Cardiac fibroblast (primary cell): ENCODE measurements around the gene PIM3.
A peak's percentile ranks its signal among the peaks of the same experiment; 100 is the strongest.

ENCODE experiments used
- DNase-seq, 2 donors: peaks; one replicate each; pipeline versions ENCODE4 v3.0.0 to v3.0.0-alpha.2; 2010; ENCODE audit warnings: low read depth in 2 of 2
- H3K4me3 ChIP-seq, 2 donors: replicated peaks in 1 of 2; 1 replicate in 1 of 2; 2 replicates in 1 of 2; pipeline ENCODE4 v1.5.1; 2011; ENCODE audit warnings: low read depth in 2 of 2, low read length in 2 of 2, mild to moderate bottlenecking in 2 of 2, moderate library complexity in 1 of 2
- TF ChIP-seq, protein P1 (sequence below): IDR thresholded peaks from one replicate; pipeline ENCODE4 v1.5.1; 2011; ENCODE audit warnings: low read depth, mild to moderate bottlenecking, low read length, inconsistent platforms

Gene PIM3

GRCh38 chr22:49937758-49938564 is 22.6 kb upstream of the PIM3 start:
- peak in 1 of 2 donors; percentile 35 for DNase-seq
- H3K4me3 ChIP-seq, result no peak overlapping the region
- TF ChIP-seq, protein P1, sequence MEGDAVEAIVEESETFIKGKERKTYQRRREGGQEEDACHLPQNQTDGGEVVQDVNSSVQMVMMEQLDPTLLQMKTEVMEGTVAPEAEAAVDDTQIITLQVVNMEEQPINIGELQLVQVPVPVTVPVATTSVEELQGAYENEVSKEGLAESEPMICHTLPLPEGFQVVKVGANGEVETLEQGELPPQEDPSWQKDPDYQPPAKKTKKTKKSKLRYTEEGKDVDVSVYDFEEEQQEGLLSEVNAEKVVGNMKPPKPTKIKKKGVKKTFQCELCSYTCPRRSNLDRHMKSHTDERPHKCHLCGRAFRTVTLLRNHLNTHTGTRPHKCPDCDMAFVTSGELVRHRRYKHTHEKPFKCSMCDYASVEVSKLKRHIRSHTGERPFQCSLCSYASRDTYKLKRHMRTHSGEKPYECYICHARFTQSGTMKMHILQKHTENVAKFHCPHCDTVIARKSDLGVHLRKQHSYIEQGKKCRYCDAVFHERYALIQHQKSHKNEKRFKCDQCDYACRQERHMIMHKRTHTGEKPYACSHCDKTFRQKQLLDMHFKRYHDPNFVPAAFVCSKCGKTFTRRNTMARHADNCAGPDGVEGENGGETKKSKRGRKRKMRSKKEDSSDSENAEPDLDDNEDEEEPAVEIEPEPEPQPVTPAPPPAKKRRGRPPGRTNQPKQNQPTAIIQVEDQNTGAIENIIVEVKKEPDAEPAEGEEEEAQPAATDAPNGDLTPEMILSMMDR, result no peak

DNA sequence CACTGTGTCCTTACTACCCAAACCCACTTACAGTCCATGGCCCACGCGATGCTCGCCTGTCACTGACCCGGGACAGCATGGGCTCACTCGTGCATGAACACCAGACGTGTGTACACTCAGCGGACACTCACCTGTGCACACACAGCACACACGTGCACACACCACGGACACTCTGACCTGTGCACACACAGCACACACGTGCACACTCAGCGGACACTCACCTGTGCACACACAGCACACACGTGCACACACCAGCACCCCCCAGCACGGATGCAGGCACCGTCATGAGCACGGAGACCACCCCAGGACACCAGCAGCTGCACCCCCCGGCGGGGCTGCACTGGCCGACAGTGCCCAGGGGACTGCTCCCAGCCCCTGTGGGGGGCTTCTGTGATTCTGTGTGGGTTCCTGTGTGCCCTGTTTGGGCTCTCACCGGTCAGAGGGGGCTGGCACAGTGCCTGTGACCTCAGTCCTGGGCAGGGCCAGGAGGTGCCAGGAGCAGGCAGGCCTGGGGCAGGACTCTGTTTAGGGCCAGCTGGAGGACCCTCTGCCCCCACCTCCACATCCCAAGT is 21.9 kb upstream of the PIM3 start:
- H3K4me3 ChIP-seq, result no peak overlapping the region
- DNase-seq, result no peak
- TF ChIP-seq, protein P1, result no peak

DNA sequence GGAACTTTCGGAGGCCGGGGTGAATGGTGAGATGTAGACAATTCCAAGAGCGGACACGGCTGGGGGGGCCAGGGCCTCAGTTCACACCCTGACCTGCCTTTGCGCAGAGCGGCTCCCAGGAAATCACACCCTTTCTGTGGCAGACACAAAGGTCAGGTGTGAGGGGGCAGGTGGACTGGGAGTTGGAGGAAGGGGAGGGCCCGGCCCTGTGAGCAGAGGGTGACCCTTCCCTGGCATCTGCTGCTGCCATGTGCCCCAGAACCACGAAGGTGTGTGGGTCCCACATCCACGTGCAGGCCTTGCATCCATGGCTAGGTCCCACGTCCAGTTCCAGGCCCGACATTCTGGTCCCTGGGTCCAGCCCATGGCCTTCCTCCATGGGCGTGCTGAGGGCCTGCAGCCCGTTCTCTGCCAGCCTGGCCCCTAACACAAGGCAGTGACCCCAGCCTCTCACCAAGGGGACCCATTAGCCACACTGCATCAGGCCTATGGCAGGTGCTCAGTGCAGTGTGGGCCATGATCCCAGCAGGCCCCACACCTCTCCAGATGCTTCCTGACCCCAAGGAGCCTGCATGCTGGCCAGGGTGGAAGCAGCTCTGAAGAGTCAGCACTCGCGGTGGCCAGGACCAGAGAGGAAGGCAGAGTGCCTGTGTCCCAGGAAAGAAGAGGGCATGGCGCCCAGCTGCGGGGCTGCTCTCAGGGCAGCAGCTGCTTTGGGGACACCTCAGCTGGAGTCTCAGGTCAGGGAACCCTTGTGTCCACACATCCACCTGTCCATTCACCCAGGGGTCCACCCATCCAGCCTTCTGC is 18.9 kb upstream of the PIM3 start:
- TF ChIP-seq, protein P1, result no peak
- no peak overlapping the region for H3K4me3 ChIP-seq
- no peak for DNase-seq

DNA sequence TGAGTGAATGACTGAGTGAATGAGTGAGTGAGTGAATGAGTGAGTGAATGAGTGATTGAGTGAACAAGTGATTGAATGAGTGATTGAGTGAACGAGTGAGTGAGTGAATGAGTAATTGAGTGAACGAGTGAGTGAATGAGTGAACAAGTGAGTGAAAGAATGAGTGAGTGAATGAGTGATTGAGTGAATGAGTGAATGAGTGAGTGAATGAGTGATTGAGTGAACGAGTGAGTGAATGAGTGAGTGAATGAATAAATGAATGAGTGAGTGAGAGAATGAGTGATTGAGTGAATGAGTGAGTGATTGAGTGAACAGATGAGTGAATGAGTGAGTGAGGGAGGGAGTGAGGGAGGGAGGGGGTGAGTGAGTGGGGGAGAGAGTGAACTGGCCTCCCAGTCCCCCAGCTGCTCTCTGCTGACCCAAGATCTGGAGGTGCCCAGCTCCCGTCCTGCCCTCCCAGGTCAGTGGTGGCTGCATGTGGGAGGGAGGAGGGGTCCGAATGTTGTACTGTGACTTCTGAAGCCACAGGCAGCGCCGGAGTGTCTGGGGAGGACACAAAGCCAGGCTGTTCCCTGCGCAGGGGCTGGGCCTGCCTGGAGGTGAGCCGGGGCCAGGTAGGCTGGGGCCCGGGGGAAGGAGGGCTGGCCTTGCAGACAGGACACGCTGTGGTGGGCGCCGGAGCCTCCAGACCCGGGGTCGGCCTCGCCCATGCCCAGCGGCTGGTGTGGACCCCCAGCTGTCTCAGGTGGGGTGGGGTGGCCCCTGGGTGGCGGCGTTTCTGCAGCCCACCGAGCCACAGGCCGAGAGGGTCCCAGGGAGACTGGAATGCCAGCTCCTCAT is 17.8 kb upstream of the PIM3 start:
- TF ChIP-seq, protein P1, result no peak
- H3K4me3 ChIP-seq, result no peak overlapping the region
- no peak for DNase-seq

GRCh38 chr22:49943405-49943765 is 17.2 kb upstream of the PIM3 start:
- H3K4me3 ChIP-seq, result no peak overlapping the region
- TF ChIP-seq, protein P1, result no peak
- DNase-seq, result no peak

GRCh38 chr22:49943771-49944398 is 16.7 kb upstream of the PIM3 start:
- TF ChIP-seq, protein P1, result no peak
- DNase-seq, result no peak
- H3K4me3 ChIP-seq, result no peak overlapping the region
